Activated CD4-positive, alpha-beta memory T cell treated with anti-CD3 and anti-CD28 coated beads, Interleukin-2, amount 10 ng/mL, durations not matched to agents 7 days and 5 days (primary cell): ENCODE measurements around the gene GRK2. TPM values are rescaled to one million over a fixed set of nuclear protein-coding genes. Genes with fewer than 3 reads are reported as not detected.
A peak's percentile ranks its signal among the peaks of the same experiment; 100 is the strongest.
"Not testable (repeated sequence)": the region's sequence is repeated elsewhere in the genome, so short reads cannot be mapped to it uniquely, and the experiment has no call there.

Experiments used
- CTCF ChIA-PET: fragments of 350-600 bp; sonication (Branson Sonifier 250); formaldehyde crosslinking; loops from one replicate; lab custom pipeline; 2021; ENCODE audit warnings: antibody characterized with exemption, inconsistent platforms; lab: Charles Lee
- POLR2A ChIA-PET: fragments of 350-600 bp; sonication (Branson Sonifier 250); formaldehyde crosslinking; loops from one replicate; lab custom pipeline; 2021; ENCODE audit warnings: antibody characterized with exemption; lab: Charles Lee
- DNase-seq: peaks from one replicate; pipeline ENCODE4 v3.0.0-alpha.2; 2020
- H3K27ac Mint-ChIP-seq: one replicate; pipeline ENCODE4 v1.8.0; 2021; ENCODE audit warnings: mild to moderate bottlenecking, mixed read lengths
- H3K27me3 Mint-ChIP-seq: one replicate; pipeline ENCODE4 v1.8.0; 2021; ENCODE audit warnings: mixed read lengths
- H3K36me3 Mint-ChIP-seq: one replicate; pipeline ENCODE4 v1.8.0; 2021; ENCODE audit warnings: low read depth, mixed read lengths
- H3K4me1 Mint-ChIP-seq: one replicate; pipeline ENCODE4 v1.8.0; 2021; ENCODE audit warnings: mixed read lengths
- H3K4me3 Mint-ChIP-seq: one replicate; pipeline ENCODE4 v1.8.0; 2021; ENCODE audit warnings: mild to moderate bottlenecking, mixed read lengths
- H3K9me3 Mint-ChIP-seq: one replicate; pipeline ENCODE4 v1.8.0; 2021; ENCODE audit warnings: mixed read lengths
- total RNA-seq, 2 experiments: library from RNA; stranded (reverse); gene quantifications; one replicate each; pipeline ENCODE4 v1.2.3, GENCODE V29; 2021

The GRK2 gene
- total RNA-seq = 100 to 1,000 TPM; 333 to 338 TPM

DNA sequence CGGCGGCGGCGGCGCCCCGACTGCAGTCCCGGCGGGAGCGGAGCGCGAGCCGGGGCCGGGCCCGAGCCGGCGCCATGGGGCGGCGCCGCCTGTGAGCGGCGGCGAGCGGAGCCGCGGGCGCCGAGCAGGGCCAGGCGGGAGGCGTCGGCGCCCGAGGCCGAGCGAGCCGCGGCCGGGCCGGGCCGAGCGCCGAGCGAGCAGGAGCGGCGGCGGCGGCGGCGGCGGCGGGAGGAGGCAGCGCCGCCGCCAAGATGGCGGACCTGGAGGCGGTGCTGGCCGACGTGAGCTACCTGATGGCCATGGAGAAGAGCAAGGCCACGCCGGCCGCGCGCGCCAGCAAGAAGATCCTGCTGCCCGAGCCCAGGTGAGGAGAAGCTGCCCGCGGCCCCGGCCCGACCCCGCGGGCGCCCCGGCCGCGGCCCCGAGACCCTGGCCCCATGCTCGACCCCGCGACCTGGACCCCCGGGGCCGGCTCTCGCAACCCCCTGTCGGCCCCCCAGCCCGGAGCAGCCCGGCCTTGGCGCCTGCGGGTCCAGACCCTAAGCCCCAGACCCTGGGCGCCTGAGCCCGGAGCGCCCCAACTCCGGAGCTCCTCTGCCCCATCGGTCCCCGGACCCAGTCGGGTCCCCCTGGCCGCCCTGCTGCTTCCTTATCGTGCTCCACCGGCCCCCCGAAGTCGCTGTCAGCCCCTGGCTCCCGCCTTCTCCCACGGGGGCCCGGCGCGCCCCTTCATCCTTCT, at the start of gene GRK2:
Gene GRK2 (plus strand): TSS at position 25 of the 739 bp plus-strand sequence. CDS start 227 bp downstream, at position 252.
- peaks cover 46% of the 10 kb centered on the region for H3K36me3 Mint-ChIP-seq
- ChIA-PET POLR2A (interaction anchor here (1.7 to 14.4 kb wide), 8 partner anchors 12 to 135 kb away, joined by 6 to 494 read pairs (median 22); partner anchors contain the start of genes ANKRD13D, POLD4, PPP1CA and SSH3), CTCF (interaction anchor here (0.7 to 3.1 kb wide), 11 partner anchors 10 to 86 kb away, joined by 3 to 25 read pairs (median 4); partner anchors contain the start of genes ANKRD13D and SSH3)
- no peaks in the 10 kb centered on the region for H3K27me3 Mint-ChIP-seq
- peaks cover 70% of the 10 kb centered on the region for H3K4me1 Mint-ChIP-seq
- H3K27ac Mint-ChIP-seq = peak within 1 kb of the TSS; percentile 97
- peak; percentile 50 for DNase-seq
- H3K9me3 Mint-ChIP-seq = no peaks in the 10 kb centered on the region
- peak within 1 kb of the TSS; percentile 90 for H3K4me3 Mint-ChIP-seq

DNA sequence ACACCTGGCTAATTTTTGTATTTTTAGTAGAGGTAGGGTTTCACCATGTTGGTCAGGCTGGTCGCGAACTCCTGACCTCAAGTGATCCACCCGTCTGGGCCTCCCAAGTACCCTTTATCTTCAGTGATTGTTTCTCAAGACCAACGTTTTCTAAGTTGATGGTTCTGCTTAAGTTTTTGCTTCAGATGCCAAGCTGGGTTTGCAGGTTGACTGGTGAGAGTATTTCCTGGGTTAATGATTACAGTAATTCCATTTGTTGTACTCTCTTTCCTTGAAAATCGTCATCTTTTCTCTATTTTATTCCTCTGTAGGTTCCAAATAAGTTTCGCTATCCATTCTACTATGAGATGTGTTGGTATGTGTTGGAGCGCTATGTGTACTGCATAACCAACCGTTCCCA, 38.5 kb upstream of the GRK2 start:
- H3K36me3 Mint-ChIP-seq = peaks cover 37% of the 10 kb centered on the region
- no peak overlapping the region for H3K4me3 Mint-ChIP-seq

DNA sequence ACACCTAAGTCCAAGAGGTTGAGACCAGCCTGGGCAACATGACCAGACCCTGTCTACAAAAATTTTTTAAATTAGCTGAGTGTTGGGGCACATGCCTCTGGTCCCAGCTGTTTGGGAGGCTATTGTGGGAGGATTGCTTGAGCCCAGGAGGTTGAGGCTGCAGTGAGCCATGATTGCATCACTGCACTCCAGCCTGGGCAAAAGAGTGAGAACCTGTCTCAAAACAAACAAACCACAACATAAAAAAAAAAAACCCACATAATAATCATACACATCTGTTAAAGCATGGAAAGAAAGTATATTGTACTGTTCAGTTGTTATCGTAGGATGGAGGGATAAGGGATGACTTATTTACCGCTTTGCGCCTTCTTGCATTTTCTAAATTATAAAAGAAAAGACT, 35.9 kb upstream of the GRK2 start:
- CTCF ChIA-PET = interaction anchor here (0.6 kb wide), 1 partner anchor 61 kb away, joined by 4 read pairs; no protein-coding TSS in a partner anchor
- peaks cover 39% of the 10 kb centered on the region for H3K36me3 Mint-ChIP-seq
- no peak for DNase-seq
- H3K4me1 Mint-ChIP-seq = peaks cover 24% of the 10 kb centered on the region
- no peak overlapping the region for H3K4me3 Mint-ChIP-seq
- H3K27me3 Mint-ChIP-seq = no peaks in the 10 kb centered on the region
- POLR2A ChIA-PET = interaction anchor here (1.5 kb wide), 1 partner anchor 10 kb away, joined by 9 read pairs; no protein-coding TSS in a partner anchor
- H3K27ac Mint-ChIP-seq = peak overlapping the region; percentile 54
- no peaks in the 10 kb centered on the region for H3K9me3 Mint-ChIP-seq

More for the DNA sequence above, 38.5 kb upstream of the GRK2 start:
- no peaks in the 10 kb centered on the region for H3K27me3 Mint-ChIP-seq
- no peak overlapping the region for H3K27ac Mint-ChIP-seq
- POLR2A ChIA-PET = interaction anchor here (1.0 kb wide), 1 partner anchor 12 kb away, joined by 4 read pairs; no protein-coding TSS in a partner anchor
- CTCF ChIA-PET = interaction anchor here (0.8 kb wide), 1 partner anchor 118 kb away, joined by 3 read pairs; no protein-coding TSS in a partner anchor
- DNase-seq = no peak
- H3K4me1 Mint-ChIP-seq = peaks cover 9% of the 10 kb centered on the region
- no peaks in the 10 kb centered on the region for H3K9me3 Mint-ChIP-seq

DNA sequence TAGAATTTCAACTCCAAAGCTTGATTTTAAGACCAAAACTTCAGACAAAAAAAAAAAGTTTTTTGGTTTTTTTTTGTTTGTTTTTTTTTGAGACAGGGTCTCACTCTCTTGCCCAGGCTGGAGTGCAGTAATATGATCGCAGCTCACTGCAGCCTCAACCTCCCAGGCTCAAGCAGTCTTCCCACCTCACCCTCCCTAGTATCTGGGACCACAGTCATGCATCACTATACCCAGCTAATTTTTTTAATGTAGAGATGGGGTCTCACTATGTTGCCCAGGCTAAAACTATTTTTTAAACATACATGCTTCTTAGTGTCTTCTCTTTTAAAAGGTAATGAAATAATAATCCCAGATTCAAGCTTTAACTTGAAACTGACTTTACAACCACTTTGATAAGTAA, 35.4 kb upstream of the GRK2 start:
- Mint-ChIP-seq H3K4me1 (peaks cover 26% of the 10 kb centered on the region), H3K36me3 (peaks cover 39% of the 10 kb centered on the region), H3K4me3 (no peak overlapping the region), H3K9me3 (no peaks in the 10 kb centered on the region), H3K27ac (no peak overlapping the region), H3K27me3 (no peaks in the 10 kb centered on the region)
- ChIA-PET POLR2A (interaction anchor here (1.5 kb wide), 1 partner anchor 9 kb away, joined by 9 read pairs; no protein-coding TSS in a partner anchor), CTCF (interaction anchor here (0.6 kb wide), 1 partner anchor 61 kb away, joined by 4 read pairs; no protein-coding TSS in a partner anchor)
- DNase-seq = no peak

DNA sequence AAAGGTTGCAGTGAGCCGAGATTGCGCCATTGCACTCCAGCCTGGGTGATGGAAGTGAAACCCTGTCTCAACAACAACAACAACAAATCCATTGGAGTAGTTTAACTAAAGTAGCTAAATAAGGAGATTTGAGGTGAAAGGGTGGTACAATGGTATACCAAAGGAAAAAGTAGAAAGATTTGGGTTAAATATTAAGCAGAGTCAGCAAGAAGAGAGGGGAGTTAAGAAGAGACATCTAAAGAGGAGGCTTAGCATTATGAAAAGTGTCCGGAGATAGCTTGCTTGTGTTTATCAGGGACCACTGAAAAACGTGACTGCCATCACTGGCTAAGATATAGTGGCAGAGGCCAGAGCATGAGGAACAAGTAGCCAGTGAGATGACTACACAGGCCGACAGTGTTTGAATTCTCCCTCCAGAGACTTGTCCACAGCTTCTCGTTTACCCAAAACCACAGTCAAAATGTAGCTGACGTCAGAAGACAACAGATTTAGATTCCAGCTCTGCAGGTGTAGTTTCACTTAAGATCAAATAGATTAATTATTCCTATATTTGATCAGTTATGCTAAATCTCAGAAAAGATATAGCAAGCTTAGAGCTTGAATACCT, 32.6 kb upstream of the GRK2 start:
- ChIA-PET CTCF (interaction anchor here (0.8 to 1.2 kb wide), 3 partner anchors 21 to 171 kb away, joined by 3 to 5 read pairs (median 3); no protein-coding TSS in a partner anchor), POLR2A (interaction anchor here (0.6 to 1.0 kb wide), 3 partner anchors 13 to 204 kb away, joined by 3 read pairs; partner anchors contain the start of gene PTPRCAP)
- Mint-ChIP-seq H3K27ac (peak overlapping the region; percentile 64), H3K27me3 (no peaks in the 10 kb centered on the region), H3K36me3 (peaks cover 23% of the 10 kb centered on the region), H3K4me3 (no peak overlapping the region), H3K9me3 (no peaks in the 10 kb centered on the region), H3K4me1 (peaks cover 33% of the 10 kb centered on the region)
- DNase-seq = no peak

DNA sequence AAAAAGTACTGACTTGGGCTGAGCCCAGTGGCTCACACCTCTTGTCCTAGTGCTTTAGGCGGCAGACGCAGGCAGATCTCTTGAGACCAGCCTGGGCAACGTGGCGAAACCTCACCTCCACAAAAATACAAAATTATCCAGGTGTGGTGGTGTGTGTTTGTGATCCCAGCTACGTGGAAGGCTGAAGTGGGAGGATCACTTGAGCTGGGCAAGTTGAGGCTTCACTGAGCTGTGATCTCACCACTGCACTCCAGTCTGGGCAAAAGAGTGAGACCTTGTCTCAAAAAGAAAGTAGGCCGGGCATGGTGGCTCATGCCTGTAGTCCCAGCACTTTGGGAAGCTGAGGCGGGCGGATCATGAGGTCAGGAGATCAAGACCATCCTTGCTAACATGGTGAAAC, 31.7 kb upstream of the GRK2 start:
- not testable (repeated sequence) for H3K9me3 Mint-ChIP-seq, H3K4me3 Mint-ChIP-seq, H3K27me3 Mint-ChIP-seq, DNase-seq
- Mint-ChIP-seq H3K36me3 (peaks cover 16% of the 10 kb centered on the region), H3K27ac (peak overlapping the region; percentile 5), H3K4me1 (peaks cover 39% of the 10 kb centered on the region)
- POLR2A ChIA-PET = interaction anchor here (0.7 kb wide), 1 partner anchor 29 kb away, joined by 3 read pairs; no protein-coding TSS in a partner anchor
- CTCF ChIA-PET = interaction anchor here (0.7 to 1.2 kb wide), 2 partner anchors 28 to 444 kb away, joined by 5 read pairs; no protein-coding TSS in a partner anchor

DNA sequence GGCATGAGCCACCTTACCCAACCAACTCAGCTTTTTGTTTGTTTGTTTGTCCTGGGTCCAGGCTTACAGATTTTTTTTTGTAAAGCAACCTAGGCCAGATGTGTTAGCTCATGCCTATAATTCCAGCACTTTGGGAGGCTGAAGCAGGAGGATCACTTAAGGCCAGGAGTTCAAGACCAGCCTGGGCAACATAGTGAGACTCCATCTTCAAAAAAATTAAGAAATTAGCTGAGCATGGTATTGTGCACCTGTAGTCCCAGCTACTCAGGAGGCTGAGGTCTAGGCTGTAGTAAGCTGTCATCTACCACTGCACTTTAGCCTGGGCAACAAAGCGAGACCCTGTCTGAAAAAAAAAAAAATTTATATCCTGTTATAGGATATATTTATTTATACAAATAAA, 28.7 kb upstream of the GRK2 start:
- Mint-ChIP-seq H3K9me3 (no peaks in the 10 kb centered on the region), H3K4me3 (no peak overlapping the region), H3K27me3 (no peaks in the 10 kb centered on the region), H3K36me3 (peaks cover 28% of the 10 kb centered on the region), H3K27ac (no peak overlapping the region), H3K4me1 (peaks cover 48% of the 10 kb centered on the region)
- no peak for DNase-seq
- POLR2A ChIA-PET = interaction anchor here (2.4 kb wide), 1 partner anchor 16 kb away, joined by 7 read pairs; no protein-coding TSS in a partner anchor
- CTCF ChIA-PET = interaction anchor here (0.6 to 2.5 kb wide), 5 partner anchors 16 to 626 kb away, joined by 3 to 9 read pairs (median 3); no protein-coding TSS in a partner anchor

DNA sequence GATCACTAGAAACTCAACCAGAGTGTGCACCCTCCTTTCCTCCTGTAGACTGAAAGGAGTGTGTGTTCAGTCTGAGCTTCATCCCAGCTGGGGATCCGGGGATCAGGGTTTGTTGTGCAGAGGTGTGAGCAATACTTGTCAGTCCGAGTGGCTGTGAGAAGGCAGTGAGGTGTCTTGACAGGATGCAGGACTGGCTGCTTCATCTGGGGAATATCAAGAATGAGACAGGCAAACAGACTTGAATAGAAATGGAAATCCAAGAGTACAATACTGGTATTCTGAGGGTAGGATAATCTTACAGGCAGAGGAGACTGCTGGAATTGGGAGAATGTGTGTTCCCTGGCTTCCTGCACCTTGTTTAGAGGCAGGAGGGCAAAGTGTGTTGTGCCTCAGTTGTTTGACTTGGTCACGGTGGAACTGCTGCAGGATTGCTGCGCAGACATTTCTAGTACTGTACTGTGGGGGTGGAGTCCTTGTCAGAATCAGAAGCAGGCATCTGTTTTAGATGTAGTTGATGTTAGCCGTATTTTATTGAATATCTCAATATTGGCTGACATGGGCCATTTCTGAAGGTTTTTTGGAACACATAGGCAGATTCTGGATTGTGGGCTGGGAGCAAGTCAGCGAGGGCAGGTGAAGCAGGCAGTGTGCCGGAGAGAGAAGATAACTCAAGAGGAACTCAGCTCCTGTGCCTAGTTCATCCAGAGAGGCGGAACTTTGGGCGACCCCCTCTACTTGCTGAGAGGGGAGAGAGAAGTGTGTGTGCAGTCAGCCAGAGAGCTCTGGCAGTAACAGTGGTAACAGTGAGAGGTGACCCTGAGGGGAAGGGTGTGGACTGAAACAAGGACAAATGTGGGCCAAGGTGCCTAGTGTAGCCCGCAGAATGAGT, 27.1 kb upstream of the GRK2 start:
- peaks cover 40% of the 10 kb centered on the region for H3K36me3 Mint-ChIP-seq
- peak overlapping the region; percentile 99 for H3K4me3 Mint-ChIP-seq
- ChIA-PET POLR2A (interaction anchor here (0.8 to 3.5 kb wide), 38 partner anchors 8 to 1664 kb away, joined by 3 to 66 read pairs (median 5); partner anchors contain the start of genes ACTN3, ANKRD13D, CLCF1 and KDM2A), CTCF (interaction anchor here (0.6 to 3.9 kb wide), 19 partner anchors 13 to 391 kb away, joined by 3 to 41 read pairs (median 4); partner anchors contain the start of genes KDM2A, NUDT8 and PPP1CA)
- no peaks in the 10 kb centered on the region for H3K9me3 Mint-ChIP-seq
- H3K27me3 Mint-ChIP-seq = no peaks in the 10 kb centered on the region
- H3K27ac Mint-ChIP-seq = peak overlapping the region; percentile 96
- peaks cover 53% of the 10 kb centered on the region for H3K4me1 Mint-ChIP-seq
- no peak for DNase-seq

DNA sequence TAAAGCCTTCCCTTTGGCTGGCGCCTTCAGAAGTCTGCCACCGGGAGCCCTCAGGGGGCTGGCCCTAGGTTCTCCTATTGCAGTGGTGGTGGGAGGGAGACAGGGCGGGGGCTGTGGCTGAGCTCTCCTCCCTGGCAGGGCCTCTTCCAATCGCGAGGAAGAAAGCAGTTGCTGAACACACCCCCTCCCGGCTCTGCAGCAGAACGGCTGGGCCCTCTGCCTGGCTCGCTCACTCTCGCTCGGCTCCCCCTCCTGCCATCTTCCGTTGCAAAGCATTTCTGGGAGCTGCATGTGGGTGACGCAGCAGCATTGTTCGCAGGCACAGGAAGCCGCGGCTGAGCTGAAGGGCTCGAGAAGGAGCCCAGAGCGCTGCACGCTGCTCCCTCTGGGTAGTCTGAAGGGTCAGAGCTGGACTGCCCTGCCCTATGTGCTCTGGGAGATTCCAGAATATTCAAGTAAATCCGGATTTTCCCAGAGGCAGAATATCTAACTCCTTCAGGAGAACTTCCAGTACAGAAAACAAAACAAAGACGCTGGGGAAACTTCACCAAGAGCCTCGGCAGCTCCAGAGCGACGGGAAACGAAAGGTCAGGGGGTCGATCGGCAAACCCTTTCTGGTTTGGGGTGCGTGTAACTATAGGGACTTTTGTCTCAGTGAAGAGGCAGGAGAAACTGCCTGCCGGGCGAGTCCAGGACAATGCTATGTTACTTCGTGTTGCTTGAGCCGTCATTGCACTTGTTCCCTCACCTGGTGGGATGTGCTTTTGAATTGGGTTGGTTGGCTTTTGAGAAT, 26.3 kb upstream of the GRK2 start:
- no peaks in the 10 kb centered on the region for H3K27me3 Mint-ChIP-seq
- H3K36me3 Mint-ChIP-seq = peaks cover 43% of the 10 kb centered on the region
- peaks cover 49% of the 10 kb centered on the region for H3K4me1 Mint-ChIP-seq

DNA sequence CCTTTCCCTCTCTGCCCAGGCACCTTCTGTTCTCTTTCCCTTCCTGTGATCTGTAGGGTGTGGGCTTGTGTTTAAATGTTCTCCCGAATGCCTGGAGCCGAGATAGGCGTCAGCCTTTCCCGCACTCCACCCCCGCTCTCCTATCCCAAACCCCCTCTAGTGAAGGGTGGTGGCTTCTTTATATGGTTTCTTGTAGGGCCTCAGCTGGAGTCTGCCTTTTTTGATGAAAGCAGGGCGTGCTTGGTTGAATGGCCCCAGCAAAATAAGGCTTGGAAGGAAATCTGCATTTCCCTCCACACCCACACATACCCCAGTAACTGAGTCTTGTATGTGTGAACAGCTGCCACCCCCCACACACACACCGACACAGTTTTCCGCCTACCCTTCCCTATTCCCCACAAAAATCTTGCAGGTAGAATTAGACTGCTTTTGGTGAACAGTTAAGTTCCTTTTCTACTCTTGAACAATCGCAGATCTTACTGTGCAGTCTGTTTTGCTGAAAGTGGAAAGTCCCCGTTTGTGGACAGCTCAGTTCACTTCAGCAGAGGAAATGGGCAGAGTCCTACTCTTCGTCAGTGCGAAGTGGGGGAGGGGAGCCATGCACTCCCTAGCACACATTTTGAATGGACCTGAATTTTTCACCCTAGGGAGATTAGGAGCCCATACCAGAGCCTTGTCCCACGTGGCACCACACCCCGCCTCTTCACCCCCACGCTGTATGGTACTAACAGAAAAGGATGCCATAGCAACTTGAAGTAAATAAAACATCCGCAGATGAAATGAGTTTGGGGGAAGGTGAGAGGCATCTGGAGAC, 25.5 kb upstream of the GRK2 start:
- Mint-ChIP-seq H3K4me1 (peaks cover 53% of the 10 kb centered on the region), H3K36me3 (peaks cover 51% of the 10 kb centered on the region), H3K4me3 (peak overlapping the region; percentile 99), H3K27me3 (no peaks in the 10 kb centered on the region), H3K27ac (peak overlapping the region; percentile 96), H3K9me3 (no peaks in the 10 kb centered on the region)
- POLR2A ChIA-PET = interaction anchor here (0.6 to 3.5 kb wide), 30 partner anchors 8 to 647 kb away, joined by 3 to 66 read pairs (median 6); partner anchors contain the start of genes ANKRD13D, KDM2A, POLD4 and PPP1CA
- CTCF ChIA-PET = interaction anchor here (0.6 to 3.9 kb wide), 13 partner anchors 11 to 389 kb away, joined by 3 to 41 read pairs (median 5); partner anchors contain the start of genes GRK2, KDM2A, NUDT8 and PPP1CA
- peak; percentile 83 for DNase-seq

More for the DNA sequence above, 26.3 kb upstream of the GRK2 start:
- Mint-ChIP-seq H3K9me3 (no peaks in the 10 kb centered on the region), H3K4me3 (peak overlapping the region; percentile 99), H3K27ac (peak overlapping the region; percentile 96)
- peak; percentile 97 for DNase-seq
- ChIA-PET POLR2A (interaction anchor here (0.8 to 3.5 kb wide), 39 partner anchors 8 to 1665 kb away, joined by 3 to 66 read pairs (median 5); partner anchors contain the start of genes ACTN3, ANKRD13D, CLCF1 and KDM2A), CTCF (interaction anchor here (0.6 to 3.9 kb wide), 20 partner anchors 12 to 390 kb away, joined by 3 to 41 read pairs (median 4); partner anchors contain the start of genes KDM2A, NUDT8 and PPP1CA)
